GM23338 (cell line): ENCODE measurements around the gene LY86. TPM values are rescaled to one million over a fixed set of nuclear protein-coding genes. Genes with fewer than 3 reads are reported as not detected.

Source experiments
- ATAC-seq: fragments of 200-7000 bp; cut with Tn5 transposase; 3 replicates; pipeline ENCODE4 v1.9.1; 2020
- DNase-seq: peaks from one replicate; pipeline ENCODE4 v3.0.0-alpha.2; 2015; ENCODE audit warnings: low spot score
- H2AFZ ChIP-seq: fragments of 200-600 bp; sonication (generic); 2 replicates; pipeline ENCODE4 v1.8.0; 2016; ENCODE audit warnings: antibody characterized with exemption, mild to moderate bottlenecking, moderate library complexity
- H3F3A ChIP-seq: fragments of 200-600 bp; sonication (generic); replicated peaks from 2 replicates; pipeline ENCODE4 v1.8.0; 2017; ENCODE audit warnings: antibody characterized with exemption, mixed run types, low read depth
- H3K27ac ChIP-seq: fragments of 200-600 bp; sonication (generic); 2 replicates; pipeline ENCODE4 v1.6.1; 2016; ENCODE audit warnings: low read depth
- H3K27me3 ChIP-seq: fragments of 200-600 bp; sonication (generic); 2 replicates; pipeline ENCODE4 v1.8.0; 2016; ENCODE audit warnings: mild to moderate bottlenecking, mixed run types, moderate library complexity; ENCODE audit not compliant: insufficient read depth
- H3K36me3 ChIP-seq: fragments of 200-600 bp; sonication (generic); 2 replicates; pipeline ENCODE4 v1.8.0; 2016; ENCODE audit warnings: mild to moderate bottlenecking; ENCODE audit not compliant: insufficient read depth
- H3K4me1 ChIP-seq: fragments of 200-600 bp; sonication (generic); 2 replicates; pipeline ENCODE4 v1.8.0; 2016; ENCODE audit warnings: mild to moderate bottlenecking, moderate library complexity; ENCODE audit not compliant: insufficient read depth
- H3K4me2 ChIP-seq: fragments of 200-600 bp; sonication (generic); 2 replicates; pipeline ENCODE4 v1.7.1; 2017; ENCODE audit warnings: mixed run types
- H3K4me3 ChIP-seq: fragments of 200-600 bp; sonication (generic); 2 replicates; pipeline ENCODE4 v1.6.1; 2016; ENCODE audit warnings: mixed run types
- H3K79me2 ChIP-seq: fragments of 200-600 bp; sonication (generic); replicated peaks from 2 replicates; pipeline ENCODE4 v1.8.0; 2017; ENCODE audit warnings: mild to moderate bottlenecking; ENCODE audit not compliant: insufficient read depth
- H3K9me2 ChIP-seq: fragments of 200-600 bp; sonication (generic); 2 replicates; pipeline ENCODE4 v1.8.0; 2017; ENCODE audit not compliant: insufficient read depth
- H4K20me1 ChIP-seq: fragments of 200-600 bp; sonication (generic); replicated peaks from 2 replicates; pipeline ENCODE4 v1.8.0; 2017; ENCODE audit warnings: mild to moderate bottlenecking; ENCODE audit not compliant: insufficient read depth
- H3K27ac Mint-ChIP-seq: 2 replicates; pipeline ENCODE4 v1.8.0; 2020; ENCODE audit warnings: inconsistent platforms, mild to moderate bottlenecking, moderate library complexity, mixed read lengths
- H3K27me3 Mint-ChIP-seq: 3 replicates; pipeline ENCODE4 v1.8.0; 2022; ENCODE audit warnings: low read depth, mild to moderate bottlenecking, moderate library complexity, mixed read lengths, inconsistent platforms; ENCODE audit not compliant: insufficient read depth, poor library complexity
- H3K36me3 Mint-ChIP-seq: 3 replicates; pipeline ENCODE4 v1.8.0; 2021; ENCODE audit warnings: low read depth, mild to moderate bottlenecking, inconsistent platforms, moderate library complexity, mixed read lengths
- H3K4me1 Mint-ChIP-seq: 3 replicates; pipeline ENCODE4 v1.8.0; 2020; ENCODE audit warnings: mild to moderate bottlenecking, inconsistent platforms, mixed read lengths
- H3K4me3 Mint-ChIP-seq: 3 replicates; pipeline ENCODE4 v1.8.0; 2021; ENCODE audit warnings: moderate library complexity, mild to moderate bottlenecking, inconsistent platforms, mixed read lengths
- H3K9me3 Mint-ChIP-seq: 3 replicates; pipeline ENCODE4 v1.8.0; 2020; ENCODE audit warnings: moderate library complexity, mild to moderate bottlenecking, inconsistent platforms, mixed read lengths
- CREB1 ChIP-seq: fragments of 250-450 bp; sonication (Bioruptor Pico); IDR thresholded peaks from 2 replicates; pipeline ENCODE4 v1.5.0; 2020; ENCODE audit warnings: low read depth, mild to moderate bottlenecking, moderate library complexity
- CTCF ChIP-seq, 2 experiments: fragments of 200-600 bp in 1 of 2; sonication (generic) in 1 of 2; conservative IDR thresholded peaks; 2 replicates each; pipeline versions ENCODE4 v1.5.1 to v1.6.1; 2016 to 2017; ENCODE audit warnings: antibody characterized with exemption in 2 of 2, low read depth in 2 of 2, mild to moderate bottlenecking in 2 of 2, moderate library complexity in 1 of 2
- EZH2 ChIP-seq: fragments of 200-600 bp; sonication (generic); IDR thresholded peaks from one replicate; pipeline ENCODE4 v1.8.0; 2017; ENCODE audit warnings: antibody characterized with exemption, mild to moderate bottlenecking, low read depth; ENCODE audit not compliant: unreplicated experiment
- EZH2phosphoT487 ChIP-seq: fragments of 200-600 bp; sonication (generic); IDR thresholded peaks from one replicate; pipeline ENCODE4 v1.8.1; 2018; ENCODE audit warnings: antibody characterized with exemption; ENCODE audit not compliant: unreplicated experiment
- JUNB ChIP-seq: IDR thresholded peaks from one replicate; pipeline ENCODE4 v1.6.1; 2016; ENCODE audit warnings: antibody characterized with exemption; ENCODE audit not compliant: unreplicated experiment
- NANOG ChIP-seq: IDR thresholded peaks from 2 replicates; pipeline ENCODE4 v1.6.1; 2016; ENCODE audit warnings: antibody characterized with exemption, borderline replicate concordance
- STAT1 ChIP-seq: IDR thresholded peaks from one replicate; pipeline ENCODE4 v1.6.1; 2016; ENCODE audit warnings: antibody characterized with exemption; ENCODE audit not compliant: unreplicated experiment
- ZNF114 ChIP-seq: fragments of 250-450 bp; sonication (Bioruptor Pico); IDR thresholded peaks from 2 replicates; pipeline ENCODE4 v1.5.0; 2020; ENCODE audit warnings: mild to moderate bottlenecking, moderate library complexity
- ZNF331 ChIP-seq: fragments of 250-450 bp; sonication (Bioruptor Pico); IDR thresholded peaks from 2 replicates; pipeline ENCODE4 v1.5.0; 2020; ENCODE audit warnings: low read depth, mild to moderate bottlenecking, moderate library complexity
- polyA plus RNA-seq: library from polyadenylated mRNA; unstranded; fragments of >200 nt; fragmentation: Nextera tagmentation; extraction: Ambion mirVana; gene quantifications from 2 replicates; pipeline ENCODE4 v1.2.1, GENCODE V29; 2016
- total RNA-seq: library from RNA; depleted of rRNA; stranded (reverse); fragments of >200 nt; shearing (Covaris generic); gene quantifications from 2 replicates; pipeline ENCODE4 v1.2.3, GENCODE V29; 2014
- TF ChIP-seq, protein P1 (sequence below): IDR thresholded peaks from one replicate; pipeline ENCODE4 v1.6.1; 2018; ENCODE audit warnings: antibody characterized with exemption; ENCODE audit not compliant: unreplicated experiment

Gene LY86
- total and polyA plus RNA-seq, 2 experiments from 2014 or later = 0.29 TPM; not detected in 1

DNA sequence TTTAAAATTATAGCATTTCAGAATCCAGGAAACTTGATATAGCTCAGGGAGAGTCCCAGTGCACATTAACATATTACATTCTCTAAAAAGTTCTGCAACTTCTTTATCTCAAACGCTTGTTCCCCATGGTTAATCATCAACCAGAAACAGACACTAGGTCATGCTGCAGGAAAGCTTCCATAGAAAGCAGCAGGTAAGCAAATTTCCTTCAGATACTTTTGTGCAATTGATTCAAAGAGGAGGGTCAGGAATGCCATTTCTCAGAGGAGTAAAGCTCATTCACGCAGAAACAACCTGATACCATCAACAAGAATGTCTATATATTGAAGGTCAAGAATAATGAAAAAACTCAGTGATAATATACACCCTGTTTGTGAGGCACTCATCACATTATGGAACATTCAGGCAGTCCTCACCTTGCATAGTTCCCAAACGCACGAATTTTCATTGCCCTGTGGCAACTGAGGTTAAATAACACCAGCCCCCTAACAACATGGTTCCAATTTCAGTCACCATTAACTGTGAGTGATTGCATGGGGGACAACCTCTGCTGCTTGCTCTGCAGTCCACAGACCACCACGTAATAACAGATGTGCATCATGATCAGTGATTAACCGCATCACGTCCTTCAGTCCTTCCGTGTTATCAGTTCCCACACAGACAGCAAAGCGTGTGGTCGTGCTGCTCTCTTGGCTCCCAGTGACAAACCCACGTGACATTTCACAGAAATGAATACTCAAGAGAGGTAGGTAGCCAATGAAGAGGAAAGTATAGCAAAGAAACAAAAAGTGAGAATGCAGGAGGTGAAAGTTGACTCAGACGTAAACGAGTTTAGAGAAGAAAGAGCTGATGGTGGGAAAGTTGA lies 95.7 kb downstream of the LY86 start:
- Mint-ChIP-seq H3K27me3 (peaks cover 7% of the 10 kb centered on the region), H3K36me3 (peaks cover 6% of the 10 kb centered on the region; the same call in 2 of the 3 replicates), H3K9me3 (peaks cover 2% of the 10 kb centered on the region; the same call in 2 of the 3 replicates), H3K4me3 (no peak overlapping the region), H3K27ac (no peak overlapping the region), H3K4me1 (peaks cover 38% of the 10 kb centered on the region)
- no peak overlapping the region for H3K4me3 ChIP-seq
- no peaks in the 10 kb centered on the region for H4K20me1 ChIP-seq
- H3K36me3 ChIP-seq = no peaks in the 10 kb centered on the region
- DNase-seq (no peak), ATAC-seq (no peak)
- no peaks in the 10 kb centered on the region for H3K27me3 ChIP-seq
- H3K79me2 ChIP-seq = no peaks in the 10 kb centered on the region
- H3K4me1 ChIP-seq = peaks cover 28% of the 10 kb centered on the region
- H3K27ac ChIP-seq = no peak overlapping the region
- H3K4me2 ChIP-seq = no peak overlapping the region
- TF ChIP-seq EZH2 (no peak), STAT1 (no peak), CREB1 (no peak), ZNF331 (CRISPR knock-in tag) (no peak), ZNF114 (CRISPR knock-in tag) (no peak)
- TF ChIP-seq, protein P1, sequence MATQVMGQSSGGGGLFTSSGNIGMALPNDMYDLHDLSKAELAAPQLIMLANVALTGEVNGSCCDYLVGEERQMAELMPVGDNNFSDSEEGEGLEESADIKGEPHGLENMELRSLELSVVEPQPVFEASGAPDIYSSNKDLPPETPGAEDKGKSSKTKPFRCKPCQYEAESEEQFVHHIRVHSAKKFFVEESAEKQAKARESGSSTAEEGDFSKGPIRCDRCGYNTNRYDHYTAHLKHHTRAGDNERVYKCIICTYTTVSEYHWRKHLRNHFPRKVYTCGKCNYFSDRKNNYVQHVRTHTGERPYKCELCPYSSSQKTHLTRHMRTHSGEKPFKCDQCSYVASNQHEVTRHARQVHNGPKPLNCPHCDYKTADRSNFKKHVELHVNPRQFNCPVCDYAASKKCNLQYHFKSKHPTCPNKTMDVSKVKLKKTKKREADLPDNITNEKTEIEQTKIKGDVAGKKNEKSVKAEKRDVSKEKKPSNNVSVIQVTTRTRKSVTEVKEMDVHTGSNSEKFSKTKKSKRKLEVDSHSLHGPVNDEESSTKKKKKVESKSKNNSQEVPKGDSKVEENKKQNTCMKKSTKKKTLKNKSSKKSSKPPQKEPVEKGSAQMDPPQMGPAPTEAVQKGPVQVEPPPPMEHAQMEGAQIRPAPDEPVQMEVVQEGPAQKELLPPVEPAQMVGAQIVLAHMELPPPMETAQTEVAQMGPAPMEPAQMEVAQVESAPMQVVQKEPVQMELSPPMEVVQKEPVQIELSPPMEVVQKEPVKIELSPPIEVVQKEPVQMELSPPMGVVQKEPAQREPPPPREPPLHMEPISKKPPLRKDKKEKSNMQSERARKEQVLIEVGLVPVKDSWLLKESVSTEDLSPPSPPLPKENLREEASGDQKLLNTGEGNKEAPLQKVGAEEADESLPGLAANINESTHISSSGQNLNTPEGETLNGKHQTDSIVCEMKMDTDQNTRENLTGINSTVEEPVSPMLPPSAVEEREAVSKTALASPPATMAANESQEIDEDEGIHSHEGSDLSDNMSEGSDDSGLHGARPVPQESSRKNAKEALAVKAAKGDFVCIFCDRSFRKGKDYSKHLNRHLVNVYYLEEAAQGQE = no peak
- no peaks in the 10 kb centered on the region for H3F3A ChIP-seq
- no peak overlapping the region for H2AFZ ChIP-seq
- no peaks in the 10 kb centered on the region for H3K9me2 ChIP-seq

DNA sequence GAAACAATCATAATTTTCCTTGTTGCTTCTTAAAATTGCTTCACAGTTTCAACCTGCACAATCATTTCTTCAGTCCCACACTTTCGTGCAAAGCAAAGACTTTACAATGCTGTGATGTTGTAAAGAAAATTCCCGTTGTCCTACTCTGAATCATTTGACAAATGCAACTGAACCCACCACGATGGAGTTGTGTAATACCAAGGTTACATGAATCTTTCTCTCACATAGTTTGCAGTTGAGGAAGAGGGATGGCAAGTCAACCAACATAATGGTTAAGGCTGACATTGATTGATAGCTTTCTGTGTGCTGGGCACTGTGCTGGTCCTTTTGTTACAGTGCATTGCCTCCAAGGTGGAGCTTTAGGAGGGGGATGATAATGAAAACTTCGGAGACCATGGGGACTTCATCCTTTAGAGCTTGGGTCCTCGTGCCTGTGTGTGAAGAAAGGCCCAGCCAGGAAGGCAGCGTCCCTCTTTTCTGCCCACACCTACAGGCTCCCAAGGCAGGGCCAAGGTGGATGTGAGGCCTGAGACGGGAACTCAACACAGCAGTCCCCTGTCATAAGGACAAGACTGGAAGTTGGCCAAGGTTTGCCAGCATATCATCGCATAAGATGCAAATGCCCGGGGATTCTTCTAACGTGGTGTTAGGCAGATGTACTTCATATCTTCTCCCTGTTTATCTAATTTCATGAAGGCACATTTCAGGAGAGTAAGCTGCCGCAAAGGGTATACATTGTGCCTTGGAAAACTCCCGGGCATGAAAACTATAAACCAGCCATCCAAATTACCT lies 96.9 kb downstream of the LY86 start:
- no peaks in the 10 kb centered on the region for H3K27me3 ChIP-seq
- no peak for ATAC-seq
- no peak overlapping the region for H3K4me2 ChIP-seq
- H3K36me3 ChIP-seq = no peaks in the 10 kb centered on the region
- H3K79me2 ChIP-seq = no peaks in the 10 kb centered on the region
- H2AFZ ChIP-seq = no peak overlapping the region
- Mint-ChIP-seq H3K9me3 (peaks cover 2% of the 10 kb centered on the region; the same call in 2 of the 3 replicates), H3K4me1 (peaks cover 39% of the 10 kb centered on the region), H3K27me3 (peaks cover 9% of the 10 kb centered on the region), H3K36me3 (peaks cover 6% of the 10 kb centered on the region; the same call in 2 of the 3 replicates), H3K4me3 (no peak overlapping the region), H3K27ac (no peak overlapping the region)
- no peaks in the 10 kb centered on the region for H3K9me2 ChIP-seq
- H3K4me1 ChIP-seq = peaks cover 27% of the 10 kb centered on the region
- no peak overlapping the region for H3K27ac ChIP-seq
- DNase-seq = no peak
- H4K20me1 ChIP-seq = no peaks in the 10 kb centered on the region
- H3K4me3 ChIP-seq = no peak overlapping the region
- H3F3A ChIP-seq = no peaks in the 10 kb centered on the region
- no peak for TF ChIP-seq CTCF (conservative IDR thresholded peaks at IDR 0.05; ENCODE audit: low read depth in 2 of 2)
- no peak for TF ChIP-seq EZH2
- TF ChIP-seq STAT1 = no peak
- no peak for TF ChIP-seq NANOG
- no peak for TF ChIP-seq ZNF114 (CRISPR knock-in tag)
- TF ChIP-seq EZH2phosphoT487 = no peak
- TF ChIP-seq ZNF331 (CRISPR knock-in tag) = no peak
- no peak for TF ChIP-seq JUNB
- TF ChIP-seq, protein P1 = no peak
